WTC11 (cell line): ENCODE measurements around the gene RNF208. TPM values are rescaled to one million over a fixed set of nuclear protein-coding genes. Genes with fewer than 3 reads are reported as not detected.

Experiments used
- ATAC-seq: fragments of 200-7000 bp; cut with Tn5 transposase; 2 replicates; pipeline ENCODE4 v1.10.0; 2021; ENCODE audit warnings: mild to moderate bottlenecking, moderate library complexity
- CTCF ChIA-PET: fragments of 300-600 bp; sonication (Branson Sonifier 250); formaldehyde crosslinking; loops from one replicate; lab custom pipeline; 2021; ENCODE audit warnings: antibody characterized with exemption; lab: Charles Lee
- POLR2A ChIA-PET: fragments of 350-600 bp; sonication (Branson Sonifier 250); formaldehyde crosslinking; loops from one replicate; lab custom pipeline; 2021; ENCODE audit warnings: antibody characterized with exemption; lab: Charles Lee
- DNase-seq: peaks from one replicate; pipeline ENCODE4 v3.0.0; 2021; ENCODE audit warnings: low spot score
- H3K27ac Mint-ChIP-seq: 2 replicates; pipeline ENCODE4 v1.8.0; 2021; ENCODE audit warnings: mixed read lengths
- H3K27me3 Mint-ChIP-seq: 2 replicates; pipeline ENCODE4 v1.8.0; 2021; ENCODE audit warnings: low read depth, mild to moderate bottlenecking, moderate library complexity, mixed read lengths
- H3K36me3 Mint-ChIP-seq: 2 replicates; pipeline ENCODE4 v1.8.0; 2021; ENCODE audit warnings: mixed read lengths
- H3K4me1 Mint-ChIP-seq: 2 replicates; pipeline ENCODE4 v1.8.0; 2022; ENCODE audit warnings: mixed read lengths
- H3K4me3 Mint-ChIP-seq: 2 replicates; pipeline ENCODE4 v1.8.0; 2021; ENCODE audit warnings: mild to moderate bottlenecking, moderate library complexity, mixed read lengths
- H3K9me3 Mint-ChIP-seq: 2 replicates; pipeline ENCODE4 v1.8.0; 2021; ENCODE audit warnings: mixed read lengths
- E2F4 ChIP-seq: sonication (generic); formaldehyde crosslinking; IDR thresholded peaks from 2 replicates; pipeline ENCODE4 v1.8.1; 2022; ENCODE audit warnings: low read depth, mild to moderate bottlenecking, moderate library complexity, missing genetic modification reagents, borderline replicate concordance
- E2F5 ChIP-seq: sonication (generic); formaldehyde crosslinking; IDR thresholded peaks from 2 replicates; pipeline ENCODE4 v1.8.1; 2022; ENCODE audit warnings: mild to moderate bottlenecking, moderate library complexity, missing genetic modification reagents
- ESRRA ChIP-seq: sonication (generic); formaldehyde crosslinking; IDR thresholded peaks from 2 replicates; pipeline ENCODE4 v1.8.1; 2022; ENCODE audit warnings: mild to moderate bottlenecking, missing genetic modification reagents, borderline replicate concordance
- ETV6 ChIP-seq: sonication (generic); formaldehyde crosslinking; IDR thresholded peaks from 2 replicates; pipeline ENCODE4 v1.8.1; 2022; ENCODE audit warnings: mild to moderate bottlenecking, missing genetic modification reagents
- GABPB1 ChIP-seq: sonication (generic); formaldehyde crosslinking; IDR thresholded peaks from 2 replicates; pipeline ENCODE4 v1.8.1; 2023; ENCODE audit warnings: mild to moderate bottlenecking, missing genetic modification reagents
- GTF2I ChIP-seq: fragments of 250-450 bp; sonication (Bioruptor Pico); conservative IDR thresholded peaks from 2 replicates; pipeline ENCODE4 v1.4.0; 2021; ENCODE audit warnings: mild to moderate bottlenecking
- JUN ChIP-seq: sonication (generic); formaldehyde crosslinking; IDR thresholded peaks from 2 replicates; pipeline ENCODE4 v1.8.0; 2023; ENCODE audit warnings: mild to moderate bottlenecking, missing genetic modification reagents
- NFATC4 ChIP-seq: fragments of 250-450 bp; sonication (Bioruptor Pico); IDR thresholded peaks from 2 replicates; pipeline ENCODE4 v1.9.0; 2021; ENCODE audit warnings: mild to moderate bottlenecking
- ZMAT4 ChIP-seq: fragments of 250-450 bp; sonication (Bioruptor Pico); IDR thresholded peaks from 2 replicates; pipeline ENCODE4 v1.9.0; 2021; ENCODE audit warnings: mild to moderate bottlenecking
- ZNF219 ChIP-seq: sonication (generic); formaldehyde crosslinking; IDR thresholded peaks from 2 replicates; pipeline ENCODE4 v1.8.0; 2023; ENCODE audit warnings: missing genetic modification reagents, mild to moderate bottlenecking, borderline replicate concordance
- total RNA-seq: library from RNA; stranded (reverse); gene quantifications from 3 replicates; pipeline ENCODE4 v1.2.3, GENCODE V29; 2021
- TF ChIP-seq, protein P1 (sequence below): fragments of 250-450 bp; sonication (Bioruptor Pico); IDR thresholded peaks from 2 replicates; pipeline ENCODE4 v1.9.0; 2021; ENCODE audit warnings: mild to moderate bottlenecking
- TF ChIP-seq, protein P2 (sequence below): sonication (generic); formaldehyde crosslinking; IDR thresholded peaks from 2 replicates; pipeline ENCODE4 v1.8.0; 2023; ENCODE audit warnings: missing genetic modification reagents, mild to moderate bottlenecking, borderline replicate concordance
- TF ChIP-seq, protein P3 (sequence below): sonication (generic); formaldehyde crosslinking; IDR thresholded peaks from 2 replicates; pipeline ENCODE4 v1.8.1; 2022; ENCODE audit warnings: missing genetic modification reagents, borderline replicate concordance
- TF ChIP-seq, protein P4 (sequence below): sonication (generic); formaldehyde crosslinking; IDR thresholded peaks from 2 replicates; pipeline ENCODE4 v1.8.1; 2023; ENCODE audit warnings: mild to moderate bottlenecking, moderate library complexity, missing genetic modification reagents

Gene RNF208
- total RNA-seq, 1 experiment from 2014 or later: 14.8 TPM

GRCh38 chr9:137198051-137198901 lies 23.8 kb downstream of the RNF208 start:
- H3K4me3 Mint-ChIP-seq: peak overlapping the region; percentile 84
- ChIA-PET POLR2A (interaction anchor here (0.6 kb wide), 1 partner anchor 120 kb away, joined by 4 read pairs; no protein-coding TSS in a partner anchor), CTCF (interaction anchor here (1.3 to 2.5 kb wide), 5 partner anchors 9 to 38 kb away, joined by 3 to 14 read pairs (median 10); partner anchors contain the start of genes LRRC26, RNF224 and SSNA1)
- no peaks in the 10 kb centered on the region for H3K9me3 Mint-ChIP-seq
- no peaks in the 10 kb centered on the region for H3K36me3 Mint-ChIP-seq
- no peak for TF ChIP-seq ZNF219 (CRISPR knock-in tag)
- no peak for TF ChIP-seq GTF2I (CRISPR knock-in tag)
- TF ChIP-seq, protein P1, sequence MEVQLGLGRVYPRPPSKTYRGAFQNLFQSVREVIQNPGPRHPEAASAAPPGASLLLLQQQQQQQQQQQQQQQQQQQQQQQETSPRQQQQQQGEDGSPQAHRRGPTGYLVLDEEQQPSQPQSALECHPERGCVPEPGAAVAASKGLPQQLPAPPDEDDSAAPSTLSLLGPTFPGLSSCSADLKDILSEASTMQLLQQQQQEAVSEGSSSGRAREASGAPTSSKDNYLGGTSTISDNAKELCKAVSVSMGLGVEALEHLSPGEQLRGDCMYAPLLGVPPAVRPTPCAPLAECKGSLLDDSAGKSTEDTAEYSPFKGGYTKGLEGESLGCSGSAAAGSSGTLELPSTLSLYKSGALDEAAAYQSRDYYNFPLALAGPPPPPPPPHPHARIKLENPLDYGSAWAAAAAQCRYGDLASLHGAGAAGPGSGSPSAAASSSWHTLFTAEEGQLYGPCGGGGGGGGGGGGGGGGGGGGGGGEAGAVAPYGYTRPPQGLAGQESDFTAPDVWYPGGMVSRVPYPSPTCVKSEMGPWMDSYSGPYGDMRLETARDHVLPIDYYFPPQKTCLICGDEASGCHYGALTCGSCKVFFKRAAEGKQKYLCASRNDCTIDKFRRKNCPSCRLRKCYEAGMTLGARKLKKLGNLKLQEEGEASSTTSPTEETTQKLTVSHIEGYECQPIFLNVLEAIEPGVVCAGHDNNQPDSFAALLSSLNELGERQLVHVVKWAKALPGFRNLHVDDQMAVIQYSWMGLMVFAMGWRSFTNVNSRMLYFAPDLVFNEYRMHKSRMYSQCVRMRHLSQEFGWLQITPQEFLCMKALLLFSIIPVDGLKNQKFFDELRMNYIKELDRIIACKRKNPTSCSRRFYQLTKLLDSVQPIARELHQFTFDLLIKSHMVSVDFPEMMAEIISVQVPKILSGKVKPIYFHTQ (CRISPR knock-in tag): no peak
- TF ChIP-seq, protein P2, sequence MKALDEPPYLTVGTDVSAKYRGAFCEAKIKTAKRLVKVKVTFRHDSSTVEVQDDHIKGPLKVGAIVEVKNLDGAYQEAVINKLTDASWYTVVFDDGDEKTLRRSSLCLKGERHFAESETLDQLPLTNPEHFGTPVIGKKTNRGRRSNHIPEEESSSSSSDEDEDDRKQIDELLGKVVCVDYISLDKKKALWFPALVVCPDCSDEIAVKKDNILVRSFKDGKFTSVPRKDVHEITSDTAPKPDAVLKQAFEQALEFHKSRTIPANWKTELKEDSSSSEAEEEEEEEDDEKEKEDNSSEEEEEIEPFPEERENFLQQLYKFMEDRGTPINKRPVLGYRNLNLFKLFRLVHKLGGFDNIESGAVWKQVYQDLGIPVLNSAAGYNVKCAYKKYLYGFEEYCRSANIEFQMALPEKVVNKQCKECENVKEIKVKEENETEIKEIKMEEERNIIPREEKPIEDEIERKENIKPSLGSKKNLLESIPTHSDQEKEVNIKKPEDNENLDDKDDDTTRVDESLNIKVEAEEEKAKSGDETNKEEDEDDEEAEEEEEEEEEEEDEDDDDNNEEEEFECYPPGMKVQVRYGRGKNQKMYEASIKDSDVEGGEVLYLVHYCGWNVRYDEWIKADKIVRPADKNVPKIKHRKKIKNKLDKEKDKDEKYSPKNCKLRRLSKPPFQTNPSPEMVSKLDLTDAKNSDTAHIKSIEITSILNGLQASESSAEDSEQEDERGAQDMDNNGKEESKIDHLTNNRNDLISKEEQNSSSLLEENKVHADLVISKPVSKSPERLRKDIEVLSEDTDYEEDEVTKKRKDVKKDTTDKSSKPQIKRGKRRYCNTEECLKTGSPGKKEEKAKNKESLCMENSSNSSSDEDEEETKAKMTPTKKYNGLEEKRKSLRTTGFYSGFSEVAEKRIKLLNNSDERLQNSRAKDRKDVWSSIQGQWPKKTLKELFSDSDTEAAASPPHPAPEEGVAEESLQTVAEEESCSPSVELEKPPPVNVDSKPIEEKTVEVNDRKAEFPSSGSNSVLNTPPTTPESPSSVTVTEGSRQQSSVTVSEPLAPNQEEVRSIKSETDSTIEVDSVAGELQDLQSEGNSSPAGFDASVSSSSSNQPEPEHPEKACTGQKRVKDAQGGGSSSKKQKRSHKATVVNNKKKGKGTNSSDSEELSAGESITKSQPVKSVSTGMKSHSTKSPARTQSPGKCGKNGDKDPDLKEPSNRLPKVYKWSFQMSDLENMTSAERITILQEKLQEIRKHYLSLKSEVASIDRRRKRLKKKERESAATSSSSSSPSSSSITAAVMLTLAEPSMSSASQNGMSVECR (CRISPR knock-in tag): no peak
- DNase-seq (no peak), ATAC-seq (no peak)
- H3K27me3 Mint-ChIP-seq: no peaks in the 10 kb centered on the region
- H3K27ac Mint-ChIP-seq: no peak overlapping the region
- H3K4me1 Mint-ChIP-seq: peaks cover 27% of the 10 kb centered on the region

DNA sequence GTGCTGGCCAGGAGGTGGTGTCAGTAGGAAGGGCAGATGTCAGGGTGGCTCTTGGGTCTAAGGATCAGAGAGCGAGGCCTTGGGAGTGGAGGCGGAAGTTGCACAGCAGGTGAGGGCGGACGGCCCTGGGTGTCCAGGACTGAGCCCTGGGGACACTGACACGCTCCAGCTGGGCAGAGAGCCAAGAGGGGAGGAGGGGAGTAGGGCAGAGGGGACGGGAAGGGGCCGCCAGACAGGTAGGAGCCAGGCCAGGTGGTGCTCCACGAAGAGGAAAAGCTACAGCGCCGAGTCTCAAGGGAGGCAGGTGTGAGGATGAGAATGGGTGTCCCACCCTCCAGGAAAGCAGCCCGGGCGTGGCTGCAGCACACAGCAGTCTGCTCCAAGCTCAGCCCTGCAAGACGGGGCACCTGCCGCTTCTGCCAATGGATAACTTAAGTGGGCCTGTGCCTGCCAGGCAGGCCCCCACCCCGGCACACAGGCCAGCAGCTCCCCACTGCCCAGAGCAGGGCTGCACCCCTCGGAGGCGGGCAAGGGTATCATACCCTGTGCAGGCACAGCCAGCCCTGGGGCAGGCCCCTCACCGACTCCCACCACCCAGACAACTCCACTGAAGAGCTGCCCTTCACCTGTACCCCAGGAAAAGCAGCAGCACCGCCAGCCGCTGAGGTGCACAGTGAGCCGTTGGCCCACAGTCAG lies 26.4 kb downstream of the RNF208 start:
- Mint-ChIP-seq H3K36me3 (no peaks in the 10 kb centered on the region; the same call in 1 of the 2 replicates), H3K4me1 (peaks cover 14% of the 10 kb centered on the region), H3K4me3 (no peak overlapping the region), H3K9me3 (no peaks in the 10 kb centered on the region), H3K27me3 (no peaks in the 10 kb centered on the region), H3K27ac (peak overlapping the region; percentile 69)
- no peak for ATAC-seq
- POLR2A ChIA-PET: interaction anchor here (1.2 kb wide), 1 partner anchor 45 kb away, joined by 3 read pairs; no protein-coding TSS in a partner anchor
- CTCF ChIA-PET: interaction anchor here (0.6 to 2.1 kb wide), 5 partner anchors 20 to 128 kb away, joined by 3 to 16 read pairs (median 3); no protein-coding TSS in a partner anchor
- DNase-seq: no peak
- TF ChIP-seq GABPB1 (no peak), ETV6 (CRISPR knock-in tag) (no peak), E2F4 (no peak), NFATC4 (CRISPR knock-in tag) (no peak), JUN (CRISPR knock-in tag) (no peak), E2F5 (CRISPR knock-in tag) (no peak), ZNF219 (CRISPR knock-in tag) (no peak), ZMAT4 (no peak), ESRRA (CRISPR knock-in tag) (no peak)
- TF ChIP-seq, protein P3, sequence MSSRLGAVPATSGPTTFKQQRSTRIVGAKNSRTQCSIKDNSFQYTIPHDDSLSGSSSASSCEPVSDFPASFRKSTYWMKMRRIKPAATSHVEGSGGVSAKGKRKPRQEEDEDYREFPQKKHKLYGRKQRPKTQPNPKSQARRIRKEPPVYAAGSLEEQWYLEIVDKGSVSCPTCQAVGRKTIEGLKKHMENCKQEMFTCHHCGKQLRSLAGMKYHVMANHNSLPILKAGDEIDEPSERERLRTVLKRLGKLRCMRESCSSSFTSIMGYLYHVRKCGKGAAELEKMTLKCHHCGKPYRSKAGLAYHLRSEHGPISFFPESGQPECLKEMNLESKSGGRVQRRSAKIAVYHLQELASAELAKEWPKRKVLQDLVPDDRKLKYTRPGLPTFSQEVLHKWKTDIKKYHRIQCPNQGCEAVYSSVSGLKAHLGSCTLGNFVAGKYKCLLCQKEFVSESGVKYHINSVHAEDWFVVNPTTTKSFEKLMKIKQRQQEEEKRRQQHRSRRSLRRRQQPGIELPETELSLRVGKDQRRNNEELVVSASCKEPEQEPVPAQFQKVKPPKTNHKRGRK (CRISPR knock-in tag): no peak
- TF ChIP-seq, protein P4, sequence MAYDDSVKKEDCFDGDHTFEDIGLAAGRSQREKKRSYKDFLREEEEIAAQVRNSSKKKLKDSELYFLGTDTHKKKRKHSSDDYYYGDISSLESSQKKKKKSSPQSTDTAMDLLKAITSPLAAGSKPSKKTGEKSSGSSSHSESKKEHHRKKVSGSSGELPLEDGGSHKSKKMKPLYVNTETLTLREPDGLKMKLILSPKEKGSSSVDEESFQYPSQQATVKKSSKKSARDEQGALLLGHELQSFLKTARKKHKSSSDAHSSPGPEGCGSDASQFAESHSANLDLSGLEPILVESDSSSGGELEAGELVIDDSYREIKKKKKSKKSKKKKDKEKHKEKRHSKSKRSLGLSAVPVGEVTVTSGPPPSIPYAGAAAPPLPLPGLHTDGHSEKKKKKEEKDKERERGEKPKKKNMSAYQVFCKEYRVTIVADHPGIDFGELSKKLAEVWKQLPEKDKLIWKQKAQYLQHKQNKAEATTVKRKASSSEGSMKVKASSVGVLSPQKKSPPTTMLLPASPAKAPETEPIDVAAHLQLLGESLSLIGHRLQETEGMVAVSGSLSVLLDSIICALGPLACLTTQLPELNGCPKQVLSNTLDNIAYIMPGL (CRISPR knock-in tag): no peak
